Thyroid gland (tissue), 4 donors: ENCODE results near the gene SIRPB1. TPM values are rescaled to one million over a fixed set of nuclear protein-coding genes. Genes with fewer than 3 reads are reported as not detected.
"Not testable (repeated sequence)": the region's sequence is repeated elsewhere in the genome, so short reads cannot be mapped to it uniquely, and the experiment has no call there.

Experiments used
- DNase-seq, 2 donors: peaks; one replicate each; pipeline ENCODE4 v3.0.0-alpha.2; 2019
- H3K27ac ChIP-seq, 3 donors: fragments of 200-600 bp; sonication (generic); 1 replicate in 2 of 3; 2 replicates in 1 of 3; pipeline ENCODE4 v1.5.1; 2016 to 2019; ENCODE audit warnings: mild to moderate bottlenecking in 1 of 3, moderate library complexity in 1 of 3
- H3K27me3 ChIP-seq: fragments of 200-600 bp; sonication (generic); one replicate; pipeline ENCODE4 v1.5.1; 2019
- H3K36me3 ChIP-seq, 2 donors: fragments of 200-600 bp; sonication (generic); one replicate each; pipeline ENCODE4 v1.5.1; 2016 to 2019
- H3K4me1 ChIP-seq, 2 donors: fragments of 200-600 bp; sonication (generic); one replicate each; pipeline ENCODE4 v1.5.1; 2017 to 2019
- H3K4me3 ChIP-seq, 3 donors: fragments of 200-600 bp; sonication (generic); replicated peaks in 1 of 3; 1 replicate in 2 of 3; 2 replicates in 1 of 3; pipeline ENCODE4 v1.5.1; 2016; ENCODE audit warnings: mild to moderate bottlenecking in 1 of 3
- H3K9me3 ChIP-seq: fragments of 200-600 bp; sonication (generic); one replicate; pipeline ENCODE4 v1.5.1; 2017
- POLR2A ChIP-seq, 2 donors: fragments of 450-650 bp; IDR thresholded peaks; one replicate each; pipeline ENCODE4 v1.6.1; 2017; ENCODE audit warnings: antibody characterized with exemption in 2 of 2, mild to moderate bottlenecking in 2 of 2, moderate library complexity in 1 of 2
- WGBS, 2 donors: methylation state at CpG; one replicate each; pipeline ENCODE4 v1.1.5; 2017; 5-methylcytosine and 5-hydroxymethylcytosine counted together
- intact Hi-C: fragments of 100-400 bp; cut with DNase I; formaldehyde crosslinking; loops from one replicate; pipeline ENCODE4 v1.15.1; 2023
- total RNA-seq, 4 donors: library from RNA; depleted of rRNA; stranded (reverse); fragments of >200 nt; gene quantifications; one replicate each; pipeline ENCODE4 v1.2.3, GENCODE V29; 2016
- TF ChIP-seq, protein P1 (sequence below), 6 experiments: fragments of 200-600 bp in 3 of 6; fragments of 450-650 bp in 3 of 6; sonication (generic) in 3 of 6; IDR thresholded peaks; one replicate each; pipeline ENCODE4 v1.5.1; 2016 to 2019; ENCODE audit warnings: antibody characterized with exemption in 6 of 6, mild to moderate bottlenecking in 2 of 6, inconsistent platforms in 1 of 6, moderate library complexity in 1 of 6

Gene SIRPB1
- total RNA-seq, 4 donors from 2014 or later: 0.54 to 5.8 (median 3.2) TPM; not detected in 1

DNA sequence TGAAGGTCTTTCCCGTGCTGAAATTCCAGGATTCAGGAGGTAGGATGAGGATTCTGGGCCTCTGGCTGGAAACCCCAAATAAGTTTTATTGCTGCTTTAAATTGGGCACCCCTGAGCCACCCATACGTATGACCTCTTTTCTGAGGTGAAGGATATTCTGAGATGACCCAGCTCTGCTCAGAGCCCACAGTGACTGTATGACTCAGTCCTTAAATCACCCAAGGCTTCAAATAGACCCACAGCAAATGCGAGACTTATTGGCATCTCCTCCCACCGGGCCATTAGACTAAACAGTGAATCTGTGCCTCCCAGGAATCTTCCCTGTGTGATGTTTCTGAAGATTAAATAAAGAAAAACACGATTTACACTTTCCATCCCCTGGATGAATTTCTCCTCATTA is 28.3 kb upstream of the SIRPB1 start:
- Histone ChIP-seq H3K9me3 (no peaks in the 10 kb centered on the region), H3K4me1 (no peaks in the 10 kb centered on the region), H3K36me3 (no peaks in the 10 kb centered on the region), H3K27me3 (no peaks in the 10 kb centered on the region), H3K4me3 (no peak overlapping the region), H3K27ac (no peak overlapping the region)
- intact Hi-C loops: no loop called here
- WGBS, 2 donors: 68 to 71% methylated on average over 5 of the region's 5 CpGs
- TF ChIP-seq POLR2A (IDR thresholded peaks at IDR 0.05): no peak
- TF ChIP-seq, protein P1, sequence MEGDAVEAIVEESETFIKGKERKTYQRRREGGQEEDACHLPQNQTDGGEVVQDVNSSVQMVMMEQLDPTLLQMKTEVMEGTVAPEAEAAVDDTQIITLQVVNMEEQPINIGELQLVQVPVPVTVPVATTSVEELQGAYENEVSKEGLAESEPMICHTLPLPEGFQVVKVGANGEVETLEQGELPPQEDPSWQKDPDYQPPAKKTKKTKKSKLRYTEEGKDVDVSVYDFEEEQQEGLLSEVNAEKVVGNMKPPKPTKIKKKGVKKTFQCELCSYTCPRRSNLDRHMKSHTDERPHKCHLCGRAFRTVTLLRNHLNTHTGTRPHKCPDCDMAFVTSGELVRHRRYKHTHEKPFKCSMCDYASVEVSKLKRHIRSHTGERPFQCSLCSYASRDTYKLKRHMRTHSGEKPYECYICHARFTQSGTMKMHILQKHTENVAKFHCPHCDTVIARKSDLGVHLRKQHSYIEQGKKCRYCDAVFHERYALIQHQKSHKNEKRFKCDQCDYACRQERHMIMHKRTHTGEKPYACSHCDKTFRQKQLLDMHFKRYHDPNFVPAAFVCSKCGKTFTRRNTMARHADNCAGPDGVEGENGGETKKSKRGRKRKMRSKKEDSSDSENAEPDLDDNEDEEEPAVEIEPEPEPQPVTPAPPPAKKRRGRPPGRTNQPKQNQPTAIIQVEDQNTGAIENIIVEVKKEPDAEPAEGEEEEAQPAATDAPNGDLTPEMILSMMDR (IDR thresholded peaks at IDR 0.05): no peak
- no peak for DNase-seq

DNA sequence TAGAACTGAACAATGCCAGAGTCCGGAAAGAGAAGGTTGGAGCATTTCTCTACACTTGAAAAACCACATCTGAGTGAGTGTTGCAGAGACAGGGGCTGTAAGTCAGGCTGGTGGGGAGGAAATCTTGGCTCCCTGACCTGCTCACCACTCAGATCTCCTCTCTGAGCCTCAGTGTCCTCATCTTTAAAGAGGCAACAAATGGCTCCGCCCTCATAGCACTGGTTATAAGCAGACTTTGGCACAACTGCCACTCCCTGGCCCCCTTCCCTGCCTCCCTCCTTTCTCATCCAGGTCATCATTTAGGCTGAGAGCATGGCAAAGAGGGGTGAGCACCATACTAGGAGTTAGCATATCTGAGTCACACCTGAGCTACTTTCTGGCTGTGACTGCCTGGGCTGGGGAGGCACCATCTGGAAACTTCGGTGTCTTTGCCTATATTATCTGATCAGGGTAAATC is 27.2 kb upstream of the SIRPB1 start:
- H3K27ac ChIP-seq: no peak overlapping the region
- H3K27me3 ChIP-seq: no peaks in the 10 kb centered on the region
- 86 to 92% methylated on average over 3 of the region's 3 CpGs for WGBS, 2 donors
- H3K9me3 ChIP-seq: no peaks in the 10 kb centered on the region
- intact Hi-C loops: no loop called here
- H3K4me3 ChIP-seq: no peak overlapping the region
- H3K4me1 ChIP-seq: no peaks in the 10 kb centered on the region
- TF ChIP-seq POLR2A (IDR thresholded peaks at IDR 0.05): no peak
- no peak for DNase-seq
- H3K36me3 ChIP-seq: no peaks in the 10 kb centered on the region

DNA sequence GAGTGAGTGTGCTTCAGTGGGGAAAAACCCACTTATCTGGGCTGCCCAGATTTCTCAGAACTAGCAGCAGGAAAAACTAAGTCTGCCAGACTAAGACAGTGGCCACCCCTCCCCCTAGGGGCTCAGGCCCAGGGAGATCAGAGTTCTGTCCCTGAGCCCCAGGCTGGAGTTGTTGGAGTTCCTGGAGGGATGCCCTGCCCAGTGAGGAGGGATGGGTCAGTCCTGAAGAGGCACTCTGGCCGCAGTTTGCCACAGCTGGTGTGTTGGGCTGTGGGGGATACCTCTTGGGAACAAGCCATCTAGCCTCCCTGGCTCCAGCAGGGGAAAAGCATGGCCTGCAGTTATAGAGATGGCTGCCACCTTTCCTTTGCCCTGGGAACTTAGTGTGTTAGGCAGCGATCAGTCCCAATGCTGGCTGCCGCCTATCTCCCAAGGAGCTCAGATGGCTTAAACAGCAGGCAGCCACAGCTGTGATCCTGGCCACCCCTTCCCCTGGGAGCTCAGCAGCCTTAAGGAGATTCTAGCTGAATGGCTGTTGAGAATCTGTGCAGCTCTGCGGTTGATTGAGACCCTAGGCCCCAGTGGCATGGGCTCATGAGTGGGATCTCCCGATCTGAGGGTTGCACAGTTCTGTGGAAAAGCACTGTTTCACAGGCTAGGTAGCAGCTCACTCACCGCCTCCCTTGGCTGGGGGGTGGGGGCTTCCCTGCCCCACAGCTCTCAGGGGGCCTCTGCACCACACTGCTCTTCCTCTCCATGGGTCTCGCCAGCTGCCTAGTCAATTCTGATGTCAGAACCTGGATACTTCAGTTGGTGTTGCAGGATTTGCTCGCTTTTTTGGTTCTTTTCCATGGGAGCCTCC is 24.5 kb upstream of the SIRPB1 start:
- Histone ChIP-seq H3K27ac (no peak overlapping the region), H3K27me3 (no peaks in the 10 kb centered on the region), H3K4me3 (no peak overlapping the region), H3K36me3 (no peaks in the 10 kb centered on the region), H3K4me1 (no peaks in the 10 kb centered on the region), H3K9me3 (no peaks in the 10 kb centered on the region)
- no peak for DNase-seq
- 85 to 88% methylated on average over 8 of the region's 8 CpGs for WGBS, 2 donors
- intact Hi-C loops: no loop called here
- TF ChIP-seq, protein P1 (IDR thresholded peaks at IDR 0.05): no peak
- no peak for TF ChIP-seq POLR2A (IDR thresholded peaks at IDR 0.05)

DNA sequence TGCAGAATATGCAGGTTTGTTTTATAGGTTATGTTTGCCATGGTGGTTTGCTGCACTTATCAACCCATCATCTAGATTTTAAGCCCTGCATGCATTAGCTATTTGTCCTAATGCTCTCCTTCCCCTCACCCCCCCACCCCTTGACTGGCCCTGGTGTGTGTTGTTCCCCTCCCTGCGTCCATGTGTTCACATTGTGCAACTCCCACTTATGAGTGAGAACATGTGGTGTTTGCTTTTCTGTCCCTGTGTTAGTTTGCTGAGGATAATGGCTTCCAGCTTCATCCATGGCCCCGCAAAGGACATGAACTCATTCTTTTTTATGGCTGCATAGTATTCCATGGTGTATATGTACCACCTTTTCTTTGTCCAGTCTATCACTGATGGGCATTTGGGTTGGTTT is 18.8 kb upstream of the SIRPB1 start:
- intact Hi-C loops, H3K27ac ChIP-seq, H3K9me3 ChIP-seq, H3K4me3 ChIP-seq, H3K4me1 ChIP-seq, DNase-seq, H3K36me3 ChIP-seq, H3K27me3 ChIP-seq: not testable (repeated sequence)
- 89 to 90% methylated on average over 2 of the region's 2 CpGs for WGBS, 2 donors

DNA sequence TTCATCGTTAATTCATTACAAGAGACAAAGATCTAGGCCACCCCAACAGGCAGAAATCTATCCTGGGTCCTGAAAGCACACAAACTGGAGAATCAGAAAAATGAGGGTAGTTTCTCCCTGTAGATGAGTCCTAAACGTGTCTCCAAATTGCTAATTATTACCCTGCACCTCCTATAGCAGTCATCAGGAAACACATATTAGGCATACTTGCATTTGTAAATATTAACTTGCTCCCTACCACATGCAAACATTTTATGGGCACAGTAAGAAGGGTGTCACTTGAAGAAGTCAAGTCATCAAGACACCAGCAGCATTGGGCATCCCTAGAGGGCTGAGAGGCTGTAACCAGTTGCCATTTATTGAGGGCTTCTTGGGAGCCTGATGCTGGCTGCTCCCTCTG is 17.9 kb upstream of the SIRPB1 start:
- H3K9me3 ChIP-seq: no peaks in the 10 kb centered on the region
- no peak for DNase-seq
- no peaks in the 10 kb centered on the region for H3K4me1 ChIP-seq
- 61 to 67% methylated on average over 2 of the region's 2 CpGs for WGBS, 2 donors
- TF ChIP-seq, protein P1 (IDR thresholded peaks at IDR 0.05): no peak
- no peak for TF ChIP-seq POLR2A (IDR thresholded peaks at IDR 0.05)
- H3K36me3 ChIP-seq: no peaks in the 10 kb centered on the region
- H3K27me3 ChIP-seq: no peaks in the 10 kb centered on the region
- intact Hi-C loops: no loop called here
- no peak overlapping the region for H3K4me3 ChIP-seq
- H3K27ac ChIP-seq: no peak overlapping the region

DNA sequence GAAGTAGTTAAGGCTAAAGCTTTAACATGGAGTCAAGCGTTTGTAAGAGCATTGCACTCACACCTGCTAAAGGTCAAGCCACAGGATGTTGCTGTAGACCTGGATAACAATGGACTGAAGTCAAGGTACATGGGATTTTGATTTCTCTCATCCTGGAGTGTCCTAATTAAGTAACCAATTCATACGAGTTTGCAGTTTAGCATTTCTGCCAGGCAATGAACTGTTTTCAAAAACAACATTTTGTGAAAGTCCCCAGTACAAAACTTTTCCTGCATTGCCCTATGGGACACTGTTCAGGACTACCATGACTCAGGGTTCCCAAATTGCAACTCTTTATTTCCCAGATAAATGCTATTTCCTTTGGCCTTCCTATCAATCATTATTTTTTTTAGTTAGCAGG is 17.4 kb upstream of the SIRPB1 start:
- no peak overlapping the region for H3K27ac ChIP-seq
- no peak for DNase-seq
- intact Hi-C loops: no loop called here
- H3K9me3 ChIP-seq: no peaks in the 10 kb centered on the region
- no peaks in the 10 kb centered on the region for H3K36me3 ChIP-seq
- TF ChIP-seq, protein P1 (IDR thresholded peaks at IDR 0.05): no peak
- TF ChIP-seq POLR2A (IDR thresholded peaks at IDR 0.05): no peak
- H3K27me3 ChIP-seq: no peaks in the 10 kb centered on the region
- no peak overlapping the region for H3K4me3 ChIP-seq
- 54 to 61% methylated on average over 2 of the region's 2 CpGs for WGBS, 2 donors
- no peaks in the 10 kb centered on the region for H3K4me1 ChIP-seq
